Measurements from ENCODE around the gene MSGN1. TPM values are rescaled to one million over a fixed set of nuclear protein-coding genes. Genes with fewer than 3 reads are reported as not detected.

MSGN1 gene
- total and polyA plus RNA-seq, 3 donors from 2014 or later: not detected

DNA sequence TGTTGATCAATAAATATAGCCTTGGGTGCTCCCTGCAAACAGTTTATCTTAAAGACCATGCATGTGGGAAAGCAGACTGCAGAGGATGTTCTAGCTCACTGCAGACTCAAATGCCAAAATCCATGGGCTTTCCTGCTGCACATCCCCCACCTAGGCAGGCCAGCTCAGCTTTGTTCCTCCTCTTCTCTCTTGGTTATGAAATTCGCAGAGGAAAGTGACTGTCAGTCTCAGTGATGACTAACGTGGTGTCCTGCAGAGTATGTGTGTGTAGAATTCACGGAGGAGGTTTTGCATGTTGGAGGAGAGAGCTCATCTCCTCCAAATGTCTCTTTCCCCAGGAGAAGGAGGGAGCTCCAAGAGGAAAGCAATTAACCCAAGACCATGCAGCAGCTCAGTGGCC lies 40.8 kb downstream of the MSGN1 start:
- WGBS, 2 donors: 52 to 57% methylated on average over 3 of the region's 3 CpGs
- intact Hi-C loops (cut with DNase I; ENCODE audit: low total_unique reads): no loop called here
- no peaks in the 10 kb centered on the region for H3K9me3 ChIP-seq
- H3K4me3 ChIP-seq: no peak overlapping the region
- H3K4me1 ChIP-seq: no peaks in the 10 kb centered on the region
- DNase-seq: no peak
- no peak for TF ChIP-seq POLR2A (IDR thresholded peaks at IDR 0.05)
- TF ChIP-seq, protein P1, sequence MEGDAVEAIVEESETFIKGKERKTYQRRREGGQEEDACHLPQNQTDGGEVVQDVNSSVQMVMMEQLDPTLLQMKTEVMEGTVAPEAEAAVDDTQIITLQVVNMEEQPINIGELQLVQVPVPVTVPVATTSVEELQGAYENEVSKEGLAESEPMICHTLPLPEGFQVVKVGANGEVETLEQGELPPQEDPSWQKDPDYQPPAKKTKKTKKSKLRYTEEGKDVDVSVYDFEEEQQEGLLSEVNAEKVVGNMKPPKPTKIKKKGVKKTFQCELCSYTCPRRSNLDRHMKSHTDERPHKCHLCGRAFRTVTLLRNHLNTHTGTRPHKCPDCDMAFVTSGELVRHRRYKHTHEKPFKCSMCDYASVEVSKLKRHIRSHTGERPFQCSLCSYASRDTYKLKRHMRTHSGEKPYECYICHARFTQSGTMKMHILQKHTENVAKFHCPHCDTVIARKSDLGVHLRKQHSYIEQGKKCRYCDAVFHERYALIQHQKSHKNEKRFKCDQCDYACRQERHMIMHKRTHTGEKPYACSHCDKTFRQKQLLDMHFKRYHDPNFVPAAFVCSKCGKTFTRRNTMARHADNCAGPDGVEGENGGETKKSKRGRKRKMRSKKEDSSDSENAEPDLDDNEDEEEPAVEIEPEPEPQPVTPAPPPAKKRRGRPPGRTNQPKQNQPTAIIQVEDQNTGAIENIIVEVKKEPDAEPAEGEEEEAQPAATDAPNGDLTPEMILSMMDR (IDR thresholded peaks at IDR 0.05): no peak
- H3K27me3 ChIP-seq: no peaks in the 10 kb centered on the region
- no peak overlapping the region for H3K27ac ChIP-seq
- H3K36me3 ChIP-seq (ENCODE audit: low read depth, missing control alignments): no peaks in the 10 kb centered on the region

DNA sequence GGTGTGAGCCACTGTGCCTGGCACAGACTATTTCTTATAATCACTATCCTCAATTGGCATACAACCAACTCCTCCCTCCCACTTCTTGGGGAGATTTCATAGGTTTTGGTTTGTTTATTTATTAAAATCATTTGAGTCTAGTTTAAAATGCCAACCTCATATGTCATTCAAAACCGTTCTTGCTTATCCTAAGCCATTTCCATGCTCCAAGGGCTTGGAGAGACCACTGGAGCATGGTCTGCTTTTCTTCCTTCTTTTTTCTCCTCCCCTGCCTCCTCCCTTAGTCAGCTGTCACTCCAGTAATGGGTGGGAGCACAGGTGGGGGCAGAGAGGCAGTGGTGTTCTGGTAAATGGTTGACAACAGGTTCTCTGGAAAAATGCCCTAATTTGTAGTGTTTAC lies 41.8 kb downstream of the MSGN1 start:
- TF ChIP-seq, protein P1 (IDR thresholded peaks at IDR 0.05): no peak
- TF ChIP-seq POLR2A (IDR thresholded peaks at IDR 0.05): no peak
- Histone ChIP-seq H3K4me1 (no peaks in the 10 kb centered on the region), H3K9me3 (no peaks in the 10 kb centered on the region), H3K27me3 (no peaks in the 10 kb centered on the region), H3K36me3 (ENCODE audit: low read depth, missing control alignments) (no peaks in the 10 kb centered on the region), H3K4me3 (no peak overlapping the region), H3K27ac (no peak overlapping the region)
- intact Hi-C loops (cut with DNase I; ENCODE audit: low total_unique reads): no loop called here
- DNase-seq: no peak
- 77 to 96% methylated on average over 1 of the region's 1 CpG for WGBS, 2 donors

DNA sequence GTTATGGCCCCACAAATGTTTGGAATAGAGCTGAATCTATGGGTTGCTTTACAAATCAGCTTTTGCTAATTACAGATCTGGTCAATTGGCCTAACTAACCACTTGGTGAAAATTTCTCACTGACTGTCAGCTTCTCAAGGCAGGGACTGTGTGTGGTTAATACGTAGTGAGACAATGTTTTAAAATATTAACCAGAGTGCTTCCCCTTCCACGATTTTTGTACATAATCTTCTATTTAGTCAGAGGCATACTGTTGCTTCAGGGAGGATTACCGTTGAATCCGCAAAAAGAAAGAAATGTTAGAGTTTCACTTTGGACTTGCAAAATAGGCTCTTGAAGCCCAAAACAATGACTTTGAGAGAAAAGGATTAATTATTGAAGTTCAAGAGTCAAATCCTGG lies 47.3 kb downstream of the MSGN1 start:
- Histone ChIP-seq H3K36me3 (ENCODE audit: low read depth, missing control alignments) (no peaks in the 10 kb centered on the region), H3K27me3 (no peaks in the 10 kb centered on the region), H3K9me3 (no peaks in the 10 kb centered on the region), H3K4me3 (no peak overlapping the region), H3K4me1 (no peaks in the 10 kb centered on the region), H3K27ac (no peak overlapping the region)
- 59 to 73% methylated on average over 4 of the region's 4 CpGs for WGBS, 2 donors
- intact Hi-C loops (cut with DNase I; ENCODE audit: low total_unique reads): no loop called here
- no peak for TF ChIP-seq POLR2A (IDR thresholded peaks at IDR 0.05)
- TF ChIP-seq, protein P1 (IDR thresholded peaks at IDR 0.05): no peak
- no peak for DNase-seq

DNA sequence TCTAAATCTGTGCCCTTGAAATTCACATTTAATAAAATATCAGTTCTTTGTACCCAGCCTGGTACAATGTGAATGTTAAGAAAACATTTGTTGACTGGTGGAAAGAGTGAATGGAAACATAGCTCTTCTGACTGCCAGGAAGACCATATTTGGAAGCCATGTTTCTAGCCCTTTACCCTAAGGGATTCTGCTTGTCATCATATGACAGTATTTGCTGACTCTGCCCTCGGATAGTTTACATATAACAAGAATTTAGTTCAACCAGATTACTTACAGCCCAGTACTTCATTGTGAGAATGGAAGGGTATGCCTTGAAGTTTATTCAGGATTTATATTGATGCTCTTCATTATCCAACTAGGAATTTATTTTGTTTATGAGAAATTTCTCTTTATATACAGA lies 48.4 kb downstream of the MSGN1 start:
- no peaks in the 10 kb centered on the region for H3K36me3 ChIP-seq (ENCODE audit: low read depth, missing control alignments)
- H3K27ac ChIP-seq: no peak overlapping the region
- intact Hi-C loops (cut with DNase I; ENCODE audit: low total_unique reads): no loop called here
- DNase-seq: no peak
- H3K4me3 ChIP-seq: no peak overlapping the region
- no peaks in the 10 kb centered on the region for H3K4me1 ChIP-seq
- WGBS, 2 donors: 63 to 68% methylated on average over 1 of the region's 1 CpG
- TF ChIP-seq, protein P1 (IDR thresholded peaks at IDR 0.05): no peak
- no peak for TF ChIP-seq POLR2A (IDR thresholded peaks at IDR 0.05)
- no peaks in the 10 kb centered on the region for H3K9me3 ChIP-seq
- H3K27me3 ChIP-seq: no peaks in the 10 kb centered on the region

DNA sequence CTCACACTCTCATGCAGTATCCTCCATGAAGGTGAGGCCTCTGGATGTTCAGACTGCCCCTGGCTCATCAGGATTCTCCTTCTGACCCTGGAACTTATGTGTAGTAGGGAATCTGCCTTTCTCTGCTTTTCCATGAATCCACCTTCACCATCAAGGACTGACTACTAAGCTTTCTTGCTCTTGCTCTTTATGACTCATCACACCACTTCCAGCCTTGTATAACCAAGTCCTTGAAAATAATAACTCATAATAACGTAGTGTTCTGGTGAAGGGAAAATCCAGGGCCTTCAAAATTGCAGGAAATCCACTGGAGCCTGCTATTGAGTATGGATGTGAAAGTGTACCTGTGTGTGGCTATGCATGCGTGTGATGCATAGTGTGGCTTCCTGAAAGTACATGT lies 50.9 kb downstream of the MSGN1 start:
- WGBS, 2 donors: 50 to 91% methylated on average over 2 of the region's 2 CpGs
- DNase-seq: no peak
- Histone ChIP-seq H3K27me3 (no peaks in the 10 kb centered on the region), H3K4me1 (no peaks in the 10 kb centered on the region), H3K36me3 (ENCODE audit: low read depth, missing control alignments) (no peaks in the 10 kb centered on the region), H3K27ac (no peak overlapping the region), H3K4me3 (no peak overlapping the region), H3K9me3 (no peaks in the 10 kb centered on the region)
- TF ChIP-seq, protein P1 (IDR thresholded peaks at IDR 0.05): no peak
- TF ChIP-seq POLR2A (IDR thresholded peaks at IDR 0.05): no peak
- intact Hi-C loops (cut with DNase I; ENCODE audit: low total_unique reads): no loop called here

Measured in testis (tissue), 3 donors.